ENCODE measurements around the gene NOTCH4.

- no peak for TF ChIP-seq CTCF (conservative IDR thresholded peaks at IDR 0.05; ENCODE audit: low read depth, low read length)
- TF ChIP-seq RCOR1 (IDR thresholded peaks at IDR 0.05; ENCODE audit: insufficient replicate concordance, low read length) = no peak
- TF ChIP-seq POLR2A (IDR thresholded peaks at IDR 0.05; ENCODE audit: low read depth, low read length) = no peak
- no peak for TF ChIP-seq FOS (IDR thresholded peaks at IDR 0.05; ENCODE audit: low read depth, low read length)
Measured at GRCh38 chr6:32244270-32244669, 20.4 kb upstream of the NOTCH4 start.
